ENCODE data around the gene SPATS2L.

- TF ChIP-seq CTCF (IDR thresholded peaks at IDR 0.05; ENCODE audit: low read depth, low read length) (no peak), POLR2A (IDR thresholded peaks at IDR 0.05; ENCODE audit: extremely low read depth, insufficient read length) (no peak), MAX (IDR thresholded peaks at IDR 0.05; ENCODE audit: low read depth, low read length) (no peak)
These were observed 34.2 kb downstream of the SPATS2L start for GRCh38 chr2:200340508-200341224.
